ENCODE measurements around the gene ZNF367.

ZNF367 gene

GRCh38 chr9:96344458-96345180 is 73.6 kb downstream of the ZNF367 start:
- H3K27ac ChIP-seq (replicated peaks), result no peak overlapping the region
- H3K4me3 ChIP-seq (replicated peaks; ENCODE audit: insufficient read depth, low read length), result no peak overlapping the region
- peak in 1 of 2 experiments; percentile 11 for DNase-seq (ENCODE audit: low read depth in 1 of 2, low spot score in 1 of 2)
- no peaks in the 10 kb centered on the region for H3K27me3 ChIP-seq (ENCODE audit: insufficient read depth, poor library complexity, severe bottlenecking)
- TF ChIP-seq REST (IDR thresholded peaks at IDR 0.05; ENCODE audit: insufficient replicate concordance, low read depth), result no peak
- TF ChIP-seq CTCF (IDR thresholded peaks at IDR 0.05; ENCODE audit: insufficient read depth, low read length), result no peak
- no peak for TF ChIP-seq GABPA (IDR thresholded peaks at IDR 0.05; ENCODE audit: low read depth)
- TF ChIP-seq SPI1 (IDR thresholded peaks at IDR 0.05; ENCODE audit: borderline replicate concordance, low read depth), result no peak
- no peak for TF ChIP-seq POLR2AphosphoS5 (IDR thresholded peaks at IDR 0.05; ENCODE audit: low read depth)

- H3K27me3 ChIP-seq (ENCODE audit: insufficient read depth, poor library complexity, severe bottlenecking), result no peaks in the 10 kb centered on the region
- TF ChIP-seq SPI1 (IDR thresholded peaks at IDR 0.05; ENCODE audit: borderline replicate concordance, low read depth), result no peak
- TF ChIP-seq CTCF (IDR thresholded peaks at IDR 0.05; ENCODE audit: insufficient read depth, low read length), result no peak
- TF ChIP-seq GABPA (IDR thresholded peaks at IDR 0.05; ENCODE audit: low read depth), result no peak
- TF ChIP-seq POLR2AphosphoS5 (IDR thresholded peaks at IDR 0.05; ENCODE audit: low read depth), result no peak
- no peak for TF ChIP-seq REST (IDR thresholded peaks at IDR 0.05; ENCODE audit: insufficient replicate concordance, low read depth)
- DNase-seq (ENCODE audit: low read depth in 1 of 2, low spot score in 1 of 2), result no peak
- no peak overlapping the region for H3K4me3 ChIP-seq (replicated peaks; ENCODE audit: insufficient read depth, low read length)
- no peak overlapping the region for H3K27ac ChIP-seq (replicated peaks)
These were observed 74.4 kb downstream of the ZNF367 start for GRCh38 chr9:96343515-96344360.

GRCh38 chr9:96342571-96343245 is 75.5 kb downstream of the ZNF367 start:
- TF ChIP-seq CTCF (IDR thresholded peaks at IDR 0.05; ENCODE audit: insufficient read depth, low read length), result no peak
- TF ChIP-seq SPI1 (IDR thresholded peaks at IDR 0.05; ENCODE audit: borderline replicate concordance, low read depth), result no peak
- DNase-seq (ENCODE audit: low read depth in 1 of 2, low spot score in 1 of 2), result no peak
- Histone ChIP-seq H3K27ac (replicated peaks) (no peak overlapping the region), H3K27me3 (ENCODE audit: insufficient read depth, poor library complexity, severe bottlenecking) (no peaks in the 10 kb centered on the region), H3K4me3 (replicated peaks; ENCODE audit: insufficient read depth, low read length) (no peak overlapping the region)

Data from HL-60 (cell line).